ENCODE measurements around the gene SLC1A3.

- TF ChIP-seq CREB5 (CRISPR knock-in tag; IDR thresholded peaks at IDR 0.05; ENCODE audit: low read depth) (no peak), TSHZ2 (CRISPR knock-in tag; IDR thresholded peaks at IDR 0.05) (no peak)
Measured at GRCh38 chr5:36705055-36705454, 98.6 kb downstream of the SLC1A3 start.

All from SK-N-SH treated with all-trans-retinoic acid at 6 μM for 48 hours (cell line).